ELF-1 (cell line): Measurements from ENCODE around the gene ZNF552.
"Not testable (repeated sequence)": the region's sequence is repeated elsewhere in the genome, so short reads cannot be mapped to it uniquely, and the experiment has no call there.

Source experiments
- DNase-seq: peaks from one replicate; pipeline ENCODE4 v3.0.0-alpha.2; 2016; ENCODE audit warnings: low read depth, low spot score

Gene ZNF552

DNA sequence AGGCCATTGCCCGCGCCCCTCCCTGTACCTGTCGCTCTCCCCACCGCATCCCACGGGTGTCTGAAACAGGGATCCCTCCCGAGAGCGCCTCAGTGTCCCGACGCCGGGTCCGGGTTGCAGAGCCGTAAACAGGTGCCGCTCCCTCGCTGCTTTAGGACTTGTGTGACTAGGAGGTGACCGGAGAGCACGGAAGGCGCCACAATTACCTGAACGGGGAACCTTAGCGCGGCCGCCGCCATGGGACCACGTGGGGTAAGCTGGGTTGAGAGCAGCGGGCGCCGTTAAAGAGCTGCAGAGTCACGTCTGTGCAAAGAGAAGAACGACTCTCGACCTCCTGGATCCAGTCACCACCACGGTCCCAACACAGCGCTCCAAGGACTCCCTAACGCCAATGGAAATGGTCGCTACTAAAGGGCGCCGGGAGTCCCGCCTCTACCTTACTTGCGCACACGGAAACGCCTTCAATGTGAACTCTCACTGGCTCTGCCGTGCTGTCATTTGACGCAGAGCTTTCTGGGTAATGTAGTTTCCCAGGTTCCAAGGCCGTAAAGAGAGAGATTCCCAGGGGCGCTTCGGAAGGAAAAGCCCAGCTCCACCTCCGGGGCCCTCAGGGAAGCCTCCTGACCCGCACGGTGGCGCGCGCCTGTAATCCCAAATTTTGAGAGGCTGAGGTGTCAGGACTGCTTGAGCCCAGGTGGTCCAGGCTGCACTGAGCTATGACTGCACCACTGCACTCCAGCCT, at the start of gene ZNF552:
Gene ZNF552, minus strand, starts transcription at position 409 of the 742 bp plus-strand sequence. Its CDS starts 170 bp downstream, at position 239.
- DNase-seq, result peak; percentile 95

DNA sequence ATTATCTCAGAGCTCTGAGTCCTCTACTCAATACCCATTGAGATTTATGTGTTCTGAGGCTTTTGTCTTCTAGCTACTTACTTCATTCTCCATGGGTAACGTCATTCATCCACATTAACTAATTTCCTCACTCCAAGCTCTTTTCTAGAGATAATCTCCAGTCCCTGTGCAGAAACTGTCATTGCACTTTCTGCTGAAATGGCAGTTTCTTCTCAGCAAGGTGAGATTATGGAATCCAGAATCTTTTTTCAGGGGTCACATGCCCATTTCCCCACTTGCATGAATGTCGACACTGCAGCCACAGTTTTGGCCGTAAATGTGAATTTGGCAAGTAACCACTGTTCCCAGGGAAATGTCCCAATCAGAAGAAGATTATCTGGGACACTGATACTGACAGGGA, 47.6 kb upstream of the ZNF552 start:
- not testable (repeated sequence) for DNase-seq

DNA sequence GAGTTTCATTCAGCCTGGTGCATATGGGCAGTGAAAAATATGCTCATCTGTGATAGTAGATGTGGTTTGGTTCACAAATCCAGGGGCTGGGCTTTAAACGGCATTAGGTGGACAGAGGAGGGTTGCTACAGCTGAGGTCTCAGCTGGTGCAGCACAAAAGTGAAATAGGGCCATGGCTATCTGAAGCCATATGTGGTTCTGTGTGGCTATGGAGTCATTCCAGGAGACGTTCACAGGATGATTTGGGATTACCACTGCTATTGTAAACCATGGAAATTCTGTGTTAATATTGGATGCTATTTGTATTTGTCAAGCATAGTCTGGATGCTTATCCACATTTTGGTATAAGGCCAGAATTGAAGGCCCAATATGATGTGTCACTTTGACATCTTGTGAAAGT, 39.4 kb upstream of the ZNF552 start:
- DNase-seq, result not testable (repeated sequence)

DNA sequence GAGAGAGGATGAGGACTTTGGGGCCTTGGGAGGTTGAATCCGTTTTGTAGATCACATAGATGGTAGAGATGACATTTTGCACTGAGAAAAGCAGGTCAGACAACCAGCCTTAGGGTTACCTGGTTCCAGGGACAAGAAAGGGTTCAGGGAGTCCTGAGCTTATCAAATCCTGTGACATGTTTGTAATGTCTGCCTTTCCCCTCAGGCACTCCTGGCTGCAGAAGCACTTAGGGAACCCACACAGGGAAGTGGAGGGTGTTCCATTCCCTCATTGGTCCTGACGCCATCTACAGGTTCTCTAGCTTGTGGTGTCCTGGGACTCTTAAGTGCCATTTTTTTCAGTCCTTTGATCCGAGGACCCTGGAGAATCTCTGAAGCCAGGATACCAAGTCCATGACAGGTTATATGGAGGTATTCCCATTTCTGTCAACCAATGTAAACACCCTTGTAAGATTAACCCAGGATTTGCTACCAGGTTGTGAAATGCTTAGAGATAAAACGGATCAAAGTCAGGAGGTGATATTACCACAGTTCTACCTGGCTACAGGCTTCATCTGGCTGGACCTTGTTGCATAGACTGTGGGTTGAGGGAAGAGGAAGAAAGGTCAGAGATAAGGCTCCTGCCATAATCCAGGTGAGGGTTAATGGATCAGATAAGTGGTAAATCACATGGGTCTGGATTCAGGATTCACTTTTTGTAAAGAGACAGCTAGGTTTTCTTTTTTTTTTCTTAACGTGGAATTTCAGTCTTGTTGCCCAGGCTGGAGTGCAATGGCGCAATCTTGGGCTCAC, 37.3 kb upstream of the ZNF552 start:
- not testable (repeated sequence) for DNase-seq

DNA sequence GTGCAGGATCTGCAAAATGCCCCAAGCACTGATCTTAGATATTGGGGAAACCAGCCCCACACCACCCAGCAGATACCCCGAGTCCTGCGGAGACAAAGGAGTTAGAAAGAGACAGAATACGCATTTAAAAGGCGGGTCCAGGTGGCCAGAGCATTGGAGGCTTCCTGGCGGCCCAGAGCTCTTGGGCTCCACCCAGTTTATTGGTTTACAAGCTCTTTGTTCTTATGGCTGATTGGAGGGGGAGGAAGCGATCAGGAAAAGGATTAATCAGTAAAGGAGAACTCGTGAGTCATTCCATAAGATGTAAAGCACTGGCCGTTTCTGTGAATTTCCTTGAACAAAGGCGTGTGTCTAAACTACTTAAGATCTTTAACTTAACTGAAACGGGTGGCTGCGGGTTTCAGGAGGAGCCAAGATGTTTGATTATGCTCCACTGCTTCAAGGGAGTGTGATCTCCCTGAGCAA, 35.9 kb upstream of the ZNF552 start:
- peak; percentile 77 for DNase-seq

DNA sequence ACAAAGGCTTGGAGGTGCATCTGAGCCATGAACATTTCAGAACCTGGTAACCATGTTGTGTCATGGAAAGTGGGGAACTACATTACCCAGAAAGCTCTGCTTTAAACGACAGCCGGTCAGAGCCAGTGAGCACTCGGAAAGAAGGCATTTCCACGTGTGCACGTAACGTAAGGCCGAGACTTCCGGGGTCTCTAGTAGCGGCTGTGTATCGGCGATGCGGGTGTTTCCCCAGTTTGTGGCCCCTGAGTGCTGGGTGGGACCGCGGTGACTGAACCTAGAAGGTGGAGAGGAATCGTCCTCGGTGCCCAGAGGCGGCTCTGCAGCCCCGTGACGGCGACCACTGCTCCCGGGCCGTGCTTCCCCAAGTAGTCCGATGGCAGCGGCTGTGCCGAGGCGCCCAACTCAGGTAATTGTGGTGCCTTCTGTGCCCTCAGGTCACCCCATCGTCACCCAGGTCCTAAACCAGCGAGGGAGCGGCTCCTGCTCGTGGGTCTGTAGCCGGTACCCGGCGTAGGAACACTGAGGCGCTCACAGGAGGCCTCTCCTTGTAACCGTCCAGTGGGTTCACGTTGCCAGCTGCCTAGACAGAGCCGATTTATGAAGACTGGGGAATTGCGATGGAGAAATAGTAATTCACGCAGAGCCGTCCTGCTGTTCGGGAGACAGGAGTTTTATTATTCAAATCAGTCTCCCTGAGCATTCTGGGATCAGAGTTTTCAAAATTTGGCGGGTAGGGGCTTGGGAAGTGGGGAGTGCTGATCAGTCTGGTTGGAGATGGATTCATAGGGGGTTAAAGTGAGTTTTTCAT, 35.2 kb upstream of the ZNF552 start, which contains the start of gene ZNF587:
Gene ZNF587, plus strand, starts transcription at position 194 of the 808 bp plus-strand sequence. Its CDS starts 180 bp downstream, at position 374.
- DNase-seq, result peak; percentile 84

DNA sequence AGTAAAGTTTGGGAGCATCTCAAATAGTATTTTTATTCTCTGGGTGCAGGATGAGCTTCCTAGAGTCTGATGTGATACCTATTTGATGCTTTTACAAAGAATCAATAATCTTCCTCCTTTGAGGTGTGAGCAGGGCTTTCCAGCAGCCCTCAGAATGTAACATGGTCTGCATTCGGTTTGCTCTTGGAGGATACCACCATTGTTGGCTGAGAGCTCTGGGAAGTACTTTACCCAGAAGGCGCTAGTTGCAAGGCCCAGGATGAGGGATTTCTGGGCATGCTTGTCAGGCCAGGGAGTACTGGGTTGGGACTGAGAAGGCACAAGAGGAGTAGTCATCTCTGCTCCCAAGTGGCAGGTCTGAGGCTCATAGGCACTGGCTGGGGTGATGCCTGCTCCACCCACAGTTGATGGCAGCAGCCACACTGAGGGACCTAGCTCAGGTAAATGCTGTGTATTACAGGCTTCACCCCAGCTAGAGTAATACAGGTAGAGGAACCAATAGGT, 34.5 kb upstream of the ZNF552 start:
- DNase-seq, result peak; percentile 43

DNA sequence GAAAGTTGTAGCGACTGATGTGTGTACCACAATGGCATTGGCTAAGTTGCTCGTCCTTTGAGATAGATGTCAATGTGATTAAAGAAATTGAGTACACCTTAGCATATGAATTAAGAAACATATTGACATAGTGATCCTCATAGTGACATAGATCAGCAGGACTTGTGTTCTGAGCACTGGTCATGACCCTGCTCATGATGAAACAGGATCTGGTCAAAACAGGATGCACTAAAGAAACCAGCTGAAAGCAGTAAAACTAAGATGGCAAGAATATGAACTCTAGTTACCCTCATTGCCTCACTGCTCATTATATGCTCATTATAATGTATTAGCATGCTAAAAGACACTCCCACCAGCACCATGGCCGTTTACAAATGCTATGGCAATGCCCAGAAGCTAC, 32.5 kb upstream of the ZNF552 start:
- not testable (repeated sequence) for DNase-seq

DNA sequence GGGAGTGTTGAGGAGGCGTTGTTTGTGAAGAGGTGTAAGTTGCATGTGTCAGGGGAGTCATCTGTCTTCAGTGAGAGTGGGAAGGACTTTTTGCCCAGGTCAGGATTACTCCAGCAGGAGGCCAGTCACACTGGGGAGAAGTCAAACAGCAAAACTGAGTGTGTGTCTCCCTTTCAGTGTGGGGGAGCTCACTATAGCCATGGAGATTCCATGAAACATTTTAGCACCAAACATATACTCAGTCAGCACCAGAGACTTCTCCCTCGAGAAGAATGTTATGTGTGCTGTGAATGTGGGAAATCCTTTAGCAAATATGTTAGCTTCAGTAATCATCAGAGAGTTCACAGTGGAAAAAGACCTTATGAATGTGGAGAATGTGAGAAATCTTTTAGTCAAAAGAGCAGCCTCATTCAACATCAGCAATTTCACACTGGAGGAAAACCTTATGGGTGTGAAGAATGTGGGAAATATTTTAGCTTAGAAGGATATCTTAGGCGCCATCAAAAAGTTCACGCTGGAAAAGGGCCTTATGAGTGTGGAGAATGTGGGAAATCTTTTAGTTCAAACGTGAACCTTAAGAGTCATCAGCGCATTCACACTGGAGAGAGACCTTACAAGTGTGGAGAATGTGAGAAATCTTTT, 26.5 kb upstream of the ZNF552 start:
- DNase-seq, result no peak

DNA sequence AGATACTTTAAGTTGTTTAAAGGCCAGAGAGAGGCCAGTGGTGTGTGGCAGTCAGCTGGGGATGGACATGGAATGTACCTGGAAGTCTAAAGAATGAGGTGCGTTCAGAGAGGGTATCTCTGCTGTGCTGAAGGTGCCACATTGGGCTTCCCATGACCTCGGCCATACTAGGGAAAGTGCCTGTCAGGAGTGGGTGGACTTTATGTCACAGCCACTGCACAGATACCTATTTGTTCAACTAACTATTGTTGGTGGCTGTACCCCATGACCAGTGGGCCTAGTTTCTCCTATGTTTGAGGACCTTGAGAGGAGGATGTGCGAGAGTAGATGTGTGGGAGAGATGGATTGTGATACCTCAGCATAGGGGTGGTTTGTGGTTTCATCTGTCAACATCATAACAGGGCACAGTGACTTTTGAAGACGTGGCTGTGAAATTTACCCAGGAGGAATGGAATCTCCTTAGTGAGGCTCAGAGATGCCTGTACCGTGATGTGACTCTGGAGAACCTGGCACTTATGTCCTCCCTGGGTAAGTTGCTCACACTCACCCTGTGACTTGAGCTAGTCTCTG, 24.0 kb upstream of the ZNF552 start:
- DNase-seq, result not testable (repeated sequence)

DNA sequence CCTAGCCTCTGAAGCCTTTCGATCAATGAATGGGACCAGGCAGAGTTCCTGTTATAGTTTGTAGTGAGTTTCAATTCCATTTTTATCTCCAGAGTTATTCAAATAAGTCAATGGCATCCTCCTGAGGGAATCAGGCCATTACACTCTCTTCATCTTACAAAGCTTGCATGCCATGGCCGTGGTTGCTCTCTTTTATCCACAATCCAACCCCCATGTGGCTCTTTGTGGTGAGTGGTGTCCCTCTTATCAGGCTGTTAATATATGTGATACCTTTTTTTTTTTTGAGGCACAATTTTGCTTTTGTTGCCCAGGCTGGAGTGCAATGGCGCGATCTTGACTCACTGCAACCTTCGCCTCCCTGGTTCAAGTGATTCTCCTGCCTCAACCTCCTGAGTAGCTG, 22.3 kb upstream of the ZNF552 start:
- not testable (repeated sequence) for DNase-seq

DNA sequence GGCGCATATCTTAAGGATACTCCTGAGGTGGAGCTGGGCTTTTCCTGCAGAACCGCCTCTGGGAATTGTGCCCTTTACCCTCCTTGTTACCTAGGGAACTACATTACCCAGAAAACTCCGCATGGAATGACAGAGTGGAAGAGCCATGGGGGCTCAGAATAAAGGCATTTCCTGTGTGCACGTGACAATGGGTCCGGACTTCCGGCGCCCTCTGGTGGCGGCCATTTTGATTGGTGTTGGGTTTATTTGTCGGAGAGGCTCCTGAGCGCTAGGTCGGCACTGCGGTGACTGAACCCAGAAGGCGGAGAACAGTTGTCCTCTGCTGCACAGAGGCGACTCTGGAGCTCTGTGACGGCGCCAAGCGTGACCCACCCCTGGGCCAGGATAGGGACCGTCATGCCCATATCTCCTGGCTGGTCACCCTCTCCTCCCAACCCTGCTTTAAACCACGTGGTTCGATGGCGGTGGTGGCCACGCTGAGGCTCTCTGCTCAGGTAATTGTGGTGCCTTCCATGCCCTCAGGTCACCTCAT, 15.4 kb upstream of the ZNF552 start, which contains the start of gene ZNF587B:
Gene ZNF587B, plus strand, starts transcription at position 229 of the 532 bp plus-strand sequence. Its CDS starts 230 bp downstream, at position 459.
- DNase-seq, result peak; percentile 99

DNA sequence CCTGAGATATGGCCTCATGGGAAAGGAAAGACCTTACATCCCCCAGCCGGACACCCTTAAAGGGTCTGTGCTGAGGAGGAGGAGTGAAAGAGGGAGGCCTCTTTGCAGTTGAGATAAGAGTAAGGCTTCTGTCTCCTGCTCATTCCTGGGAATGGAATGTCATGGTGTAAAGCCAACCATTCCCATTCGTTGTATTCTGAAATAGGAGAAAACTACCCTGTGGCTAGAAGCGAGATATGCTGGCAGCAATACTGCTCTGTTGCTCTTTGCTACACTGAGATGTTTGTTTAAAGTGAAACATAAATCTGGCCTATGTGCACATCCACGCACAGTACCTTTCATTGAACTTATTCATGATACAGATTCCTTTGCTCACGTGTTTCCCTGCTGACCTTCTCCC, 14.6 kb upstream of the ZNF552 start:
- DNase-seq, result peak; percentile 49

DNA sequence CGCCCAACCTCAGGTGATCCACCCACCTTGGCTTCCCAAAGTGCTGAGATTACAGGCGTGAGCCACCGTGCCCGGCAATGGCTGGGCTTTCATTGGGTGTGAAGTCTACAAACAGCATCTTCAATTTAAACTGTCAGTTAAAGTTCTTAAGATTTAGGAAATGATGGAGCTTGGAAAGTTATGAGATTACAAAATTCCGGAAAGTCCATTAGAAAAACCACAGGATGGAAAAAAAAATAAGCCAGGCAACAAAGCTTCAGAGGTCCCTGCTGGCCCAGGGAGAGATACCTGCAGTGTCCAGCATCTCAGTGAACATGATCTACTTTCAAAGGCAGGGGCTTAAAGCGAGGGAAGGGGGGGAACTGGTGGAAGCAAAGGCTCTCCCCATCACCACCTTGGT, 10.8 kb upstream of the ZNF552 start:
- DNase-seq, result no peak

DNA sequence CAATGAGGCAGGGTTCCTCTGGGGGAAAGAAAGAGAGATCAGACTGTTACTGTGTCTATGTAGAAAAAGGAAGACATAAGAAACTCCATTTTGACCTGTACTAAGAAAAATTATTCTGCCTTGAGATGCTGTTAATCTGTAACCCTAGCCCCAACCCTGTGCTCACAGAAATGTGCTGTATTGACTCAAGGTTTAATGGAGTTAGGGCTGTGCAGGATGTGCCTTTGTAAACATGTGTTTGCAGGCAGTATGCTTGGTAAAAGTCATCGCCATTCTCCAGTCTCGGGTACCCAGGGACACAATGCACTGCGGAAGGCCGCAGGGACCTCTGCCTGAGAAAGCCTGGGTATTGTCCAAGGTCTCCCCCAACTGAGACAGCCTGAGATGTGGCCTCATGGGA, 8.9 kb upstream of the ZNF552 start:
- not testable (repeated sequence) for DNase-seq

DNA sequence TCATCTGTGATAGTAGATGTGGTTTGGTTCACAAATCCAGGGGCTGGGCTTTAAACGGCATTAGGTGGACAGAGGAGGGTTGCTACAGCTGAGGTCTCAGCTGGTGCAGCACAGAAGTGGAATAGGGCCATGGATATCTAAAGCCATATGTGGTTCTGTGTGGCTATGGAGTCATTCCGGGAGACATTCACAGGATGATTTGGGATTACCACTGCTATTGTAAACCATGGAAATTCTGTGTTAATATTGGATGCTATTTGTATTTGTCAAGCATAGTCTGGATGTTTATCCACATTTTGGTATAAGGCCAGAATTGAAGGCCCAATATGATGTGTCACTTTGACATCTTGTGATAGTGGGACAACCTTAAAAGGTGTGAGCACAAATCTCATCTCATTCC, 8.4 kb upstream of the ZNF552 start:
- DNase-seq, result not testable (repeated sequence)

DNA sequence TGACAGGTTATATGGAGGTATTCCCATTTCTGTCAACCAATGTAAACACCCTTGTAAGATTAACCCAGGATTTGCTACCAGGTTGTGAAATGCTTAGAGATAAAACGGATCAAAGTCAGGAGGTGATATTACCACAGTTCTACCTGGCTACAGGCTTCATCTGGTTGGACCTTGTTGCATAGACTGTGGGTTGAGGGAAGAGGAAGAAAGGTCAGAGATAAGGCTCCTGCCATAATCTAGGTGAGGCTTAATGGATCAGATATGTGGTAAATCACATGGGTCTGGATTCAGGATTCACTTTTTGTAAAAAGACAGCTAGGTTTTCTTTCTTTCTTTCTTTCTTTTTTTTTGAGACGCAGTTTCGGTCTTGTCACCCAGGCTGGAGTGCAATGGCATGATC, 6.8 kb upstream of the ZNF552 start:
- DNase-seq, result not testable (repeated sequence)

DNA sequence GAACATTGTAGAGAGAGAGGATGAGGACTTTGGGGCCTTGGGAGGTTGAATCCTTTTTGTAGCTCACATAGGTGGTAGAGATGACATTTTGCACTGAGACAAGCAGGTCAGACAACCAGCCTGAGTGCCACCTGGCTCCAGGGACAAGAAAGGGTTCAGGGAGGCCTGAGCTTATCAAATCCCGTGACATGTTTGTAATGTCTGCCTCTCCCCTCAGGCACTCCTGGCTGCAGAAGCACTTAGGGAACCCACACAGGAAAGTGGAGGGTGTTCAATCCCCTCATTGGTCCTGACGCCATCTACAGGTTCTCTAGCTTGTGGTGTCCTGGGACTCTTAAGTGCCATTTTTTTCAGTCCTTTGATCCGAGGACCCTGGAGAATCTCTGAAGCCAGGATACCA, 6.4 kb upstream of the ZNF552 start:
- not testable (repeated sequence) for DNase-seq

DNA sequence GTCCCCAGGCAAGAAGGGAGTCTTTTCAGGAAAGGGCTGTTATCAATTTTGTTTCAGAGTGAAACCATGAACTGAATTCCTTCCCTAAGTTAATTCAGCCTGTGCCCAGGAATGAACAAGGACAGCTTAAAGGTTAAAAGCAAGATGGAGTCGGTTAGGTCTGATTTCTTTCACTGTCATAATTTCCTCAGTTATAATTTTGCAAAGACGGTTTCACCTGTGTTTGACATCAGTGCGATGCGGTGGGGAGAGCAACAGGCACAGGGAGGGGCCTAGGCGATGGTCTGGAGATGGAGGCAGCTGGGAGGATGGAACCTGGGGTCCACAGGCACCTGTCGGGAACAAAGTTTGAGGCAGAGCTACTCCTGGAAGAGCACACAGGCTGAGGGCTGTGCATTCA, 5.9 kb upstream of the ZNF552 start:
- no peak for DNase-seq

DNA sequence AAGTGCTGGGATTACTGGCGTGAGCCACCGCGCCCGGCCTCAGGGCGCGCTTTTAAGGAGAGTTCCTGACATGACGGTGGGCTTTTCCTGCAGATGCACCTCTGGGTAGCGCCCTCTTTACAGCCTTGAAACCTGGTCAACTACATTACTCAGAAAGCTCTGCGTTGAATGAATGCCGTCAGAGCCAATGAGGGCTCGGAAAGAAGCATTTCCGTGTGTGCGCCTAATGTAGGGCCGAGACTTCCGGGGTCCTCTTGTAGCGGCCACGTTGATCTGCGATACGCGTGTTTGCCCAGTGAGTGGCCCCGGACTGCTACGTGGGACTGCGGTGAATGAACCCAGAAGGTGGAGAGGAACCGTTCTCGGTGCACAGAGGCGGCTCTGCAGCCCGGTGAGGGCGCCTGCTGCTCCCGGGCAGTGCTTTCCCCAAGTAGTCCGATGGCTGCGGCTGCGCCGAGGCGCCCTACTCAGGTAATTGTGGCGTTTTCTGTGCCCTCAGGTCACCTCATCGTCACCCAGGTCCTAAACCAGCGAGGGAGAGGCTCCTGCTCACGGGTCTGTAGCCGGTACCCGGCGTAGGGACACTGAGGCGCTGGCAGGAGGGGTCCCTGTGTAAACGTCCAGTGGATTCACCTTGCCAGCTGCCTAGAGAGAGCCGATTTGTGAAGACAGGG, 4.9 kb upstream of the ZNF552 start:
- DNase-seq, result peak; percentile 94
